Astrocyte (in vitro differentiated cells and primary cell): ENCODE data around the gene TUBB6. TPM values are rescaled to one million over a fixed set of nuclear protein-coding genes. Genes with fewer than 3 reads are reported as not detected.

Experiments
- DNase-seq: peaks from one replicate; pipeline ENCODE4 v3.0.0-alpha.2; 2010; ENCODE audit warnings: low read depth
- FAIRE-seq: peaks from 2 replicates; lab custom pipeline; 2011; peaks lifted over from hg19 to GRCh38; lab: Jason Lieb, UNC
- H2AFZ ChIP-seq: 2 replicates; pipeline ENCODE4 v1.6.0; 2012; ENCODE audit warnings: low read depth, low read length, inconsistent platforms
- H3K27ac ChIP-seq: 2 replicates; pipeline ENCODE4 v1.5.1; 2011; ENCODE audit warnings: low read depth, low read length, inconsistent platforms
- H3K27me3 ChIP-seq: 2 replicates; pipeline ENCODE4 v1.6.0; 2011; ENCODE audit warnings: low read length, inconsistent platforms; ENCODE audit not compliant: insufficient read depth
- H3K36me3 ChIP-seq: 2 replicates; pipeline ENCODE4 v1.5.1; 2011; ENCODE audit warnings: low read length, inconsistent platforms; ENCODE audit not compliant: insufficient read depth
- H3K4me1 ChIP-seq: 2 replicates; pipeline ENCODE4 v1.5.1; 2011; ENCODE audit warnings: low read length, inconsistent platforms; ENCODE audit not compliant: insufficient read depth
- H3K4me2 ChIP-seq: 2 replicates; pipeline ENCODE4 v1.6.0; 2012; ENCODE audit warnings: low read length, inconsistent platforms
- H3K4me3 ChIP-seq: 2 replicates; pipeline ENCODE4 v1.5.1; 2011; ENCODE audit warnings: low read depth, mild to moderate bottlenecking, low read length, inconsistent platforms; ENCODE audit not compliant: insufficient read depth
- H3K79me2 ChIP-seq: 2 replicates; pipeline ENCODE4 v1.6.0; 2012; ENCODE audit warnings: mild to moderate bottlenecking, low read length, inconsistent platforms; ENCODE audit not compliant: insufficient read depth
- H3K9ac ChIP-seq: 2 replicates; pipeline ENCODE4 v1.6.0; 2012; ENCODE audit warnings: mild to moderate bottlenecking, low read length, inconsistent platforms
- H3K9me3 ChIP-seq: 2 replicates; pipeline ENCODE4 v1.5.1; 2012; ENCODE audit warnings: low read depth, mild to moderate bottlenecking, low read length, inconsistent platforms; ENCODE audit not compliant: insufficient read depth
- H4K20me1 ChIP-seq: 2 replicates; pipeline ENCODE4 v1.6.0; 2012; ENCODE audit warnings: low read length, inconsistent platforms; ENCODE audit not compliant: insufficient read depth
- H3K27ac Mint-ChIP-seq: one replicate; pipeline ENCODE4 v1.8.0; 2021; ENCODE audit warnings: mild to moderate bottlenecking, mixed read lengths; ENCODE audit not compliant: unreplicated experiment
- H3K27me3 Mint-ChIP-seq: one replicate; pipeline ENCODE4 v1.8.0; 2021; ENCODE audit warnings: low read depth, mixed read lengths; ENCODE audit not compliant: unreplicated experiment
- H3K36me3 Mint-ChIP-seq: one replicate; pipeline ENCODE4 v1.8.0; 2021; ENCODE audit warnings: low read depth, mixed read lengths; ENCODE audit not compliant: unreplicated experiment
- H3K4me1 Mint-ChIP-seq: one replicate; pipeline ENCODE4 v1.8.0; 2021; ENCODE audit warnings: low read depth, mixed read lengths; ENCODE audit not compliant: unreplicated experiment
- H3K4me3 Mint-ChIP-seq: one replicate; pipeline ENCODE4 v1.8.0; 2021; ENCODE audit warnings: mild to moderate bottlenecking, moderate library complexity, mixed read lengths; ENCODE audit not compliant: unreplicated experiment
- H3K9me3 Mint-ChIP-seq: one replicate; pipeline ENCODE4 v1.8.0; 2021; ENCODE audit warnings: mild to moderate bottlenecking, mixed read lengths; ENCODE audit not compliant: unreplicated experiment
- CTCF ChIP-seq: IDR thresholded peaks from 2 replicates; pipeline ENCODE4 v1.5.1; 2011; ENCODE audit warnings: low read depth, mild to moderate bottlenecking, inconsistent platforms, low read length, moderate library complexity; ENCODE audit not compliant: insufficient read depth
- EZH2 ChIP-seq: IDR thresholded peaks from 2 replicates; pipeline ENCODE4 v1.6.1; 2012; ENCODE audit warnings: mild to moderate bottlenecking, low read length, inconsistent platforms; ENCODE audit not compliant: insufficient read depth
- total RNA-seq: library from RNA; stranded (reverse); gene quantifications from 2 replicates; pipeline ENCODE4 v1.2.1, GENCODE V29; 2021

The TUBB6 gene
- total RNA-seq, 1 donor from 2014 or later, result 528 TPM

GRCh38 chr18:12312976-12313375 is 4.9 kb downstream of the TUBB6 start:
- Mint-ChIP-seq H3K27ac (peak overlapping the region; percentile 9), H3K4me1 (peaks cover 47% of the 10 kb centered on the region), H3K27me3 (no peaks in the 10 kb centered on the region), H3K36me3 (peaks cover 44% of the 10 kb centered on the region), H3K4me3 (peak overlapping the region; percentile 67), H3K9me3 (peaks cover 3% of the 10 kb centered on the region)
- TF ChIP-seq EZH2 (no peak), CTCF (no peak)
- Histone ChIP-seq H3K79me2 (peaks cover 97% of the 10 kb centered on the region), H3K9ac (no peak overlapping the region), H3K4me2 (peak overlapping the region; percentile 28), H3K4me1 (peaks cover 24% of the 10 kb centered on the region), H4K20me1 (peaks cover 86% of the 10 kb centered on the region), H3K27ac (peak overlapping the region; percentile 1), H3K4me3 (no peak overlapping the region), H3K36me3 (peaks cover 64% of the 10 kb centered on the region), H2AFZ (no peak overlapping the region), H3K27me3 (no peaks in the 10 kb centered on the region), H3K9me3 (no peaks in the 10 kb centered on the region)
- FAIRE-seq (no peak), DNase-seq (no peak)

GRCh38 chr18:12313530-12314245 is 5.6 kb downstream of the TUBB6 start:
- peak overlapping the region; percentile 36 for H3K27ac Mint-ChIP-seq
- TF ChIP-seq CTCF (no peak), EZH2 (no peak)
- H3K27ac ChIP-seq, result no peak overlapping the region
- H3K36me3 ChIP-seq, result peaks cover 71% of the 10 kb centered on the region
- H3K9me3 ChIP-seq, result no peaks in the 10 kb centered on the region
- H3K4me3 ChIP-seq, result no peak overlapping the region
- peaks cover 51% of the 10 kb centered on the region for H3K4me1 Mint-ChIP-seq
- peaks cover 44% of the 10 kb centered on the region for H3K36me3 Mint-ChIP-seq
- no peak overlapping the region for H3K9ac ChIP-seq
- no peak for FAIRE-seq
- H4K20me1 ChIP-seq, result peaks cover 93% of the 10 kb centered on the region
- peak overlapping the region; percentile 67 for H3K4me3 Mint-ChIP-seq
- peaks cover 24% of the 10 kb centered on the region for H3K4me1 ChIP-seq
- no peak for DNase-seq
- no peak overlapping the region for H2AFZ ChIP-seq
- peak overlapping the region; percentile 28 for H3K4me2 ChIP-seq
- H3K79me2 ChIP-seq, result peaks cover 97% of the 10 kb centered on the region
- H3K27me3 ChIP-seq, result no peaks in the 10 kb centered on the region
- H3K9me3 Mint-ChIP-seq, result peaks cover 3% of the 10 kb centered on the region
- no peaks in the 10 kb centered on the region for H3K27me3 Mint-ChIP-seq

GRCh38 chr18:12314591-12315305 is 6.7 kb downstream of the TUBB6 start:
- peaks cover 96% of the 10 kb centered on the region for H3K79me2 ChIP-seq
- peaks cover 43% of the 10 kb centered on the region for H3K36me3 Mint-ChIP-seq
- H3K4me3 ChIP-seq, result no peak overlapping the region
- DNase-seq (no peak), FAIRE-seq (no peak)
- H3K9me3 Mint-ChIP-seq, result peaks cover 3% of the 10 kb centered on the region
- H3K9ac ChIP-seq, result no peak overlapping the region
- no peak overlapping the region for H2AFZ ChIP-seq
- H4K20me1 ChIP-seq, result peaks cover 91% of the 10 kb centered on the region
- H3K27ac Mint-ChIP-seq, result no peak overlapping the region
- peak overlapping the region; percentile 40 for H3K4me3 Mint-ChIP-seq
- H3K27me3 Mint-ChIP-seq, result no peaks in the 10 kb centered on the region
- no peaks in the 10 kb centered on the region for H3K27me3 ChIP-seq
- peaks cover 72% of the 10 kb centered on the region for H3K36me3 ChIP-seq
- TF ChIP-seq CTCF (no peak), EZH2 (no peak)
- H3K9me3 ChIP-seq, result no peaks in the 10 kb centered on the region
- peaks cover 21% of the 10 kb centered on the region for H3K4me1 ChIP-seq
- no peak overlapping the region for H3K27ac ChIP-seq
- peak overlapping the region; percentile 43 for H3K4me2 ChIP-seq
- peaks cover 52% of the 10 kb centered on the region for H3K4me1 Mint-ChIP-seq
